HG02870 (cell line): ENCODE measurements around the gene SPATA18.
"Not testable (repeated sequence)": the region's sequence is repeated elsewhere in the genome, so short reads cannot be mapped to it uniquely, and the experiment has no call there.

Experiments used
- ATAC-seq: cut with Tn5 transposase; IDR thresholded peaks from one replicate; pipeline ENCODE4 v1.9.1; 2021; ENCODE audit warnings: mild to moderate bottlenecking, moderate library complexity; ENCODE audit not compliant: unreplicated experiment

SPATA18 gene

GRCh38 chr4:52105276-52105675, 54.2 kb downstream of the SPATA18 start:
- no peak for ATAC-seq

- no peak for ATAC-seq
Measured at GRCh38 chr4:52106191-52106590, 55.1 kb downstream of the SPATA18 start.

- ATAC-seq, result no peak
Measured at GRCh38 chr4:52106660-52107059, 55.6 kb downstream of the SPATA18 start.

DNA sequence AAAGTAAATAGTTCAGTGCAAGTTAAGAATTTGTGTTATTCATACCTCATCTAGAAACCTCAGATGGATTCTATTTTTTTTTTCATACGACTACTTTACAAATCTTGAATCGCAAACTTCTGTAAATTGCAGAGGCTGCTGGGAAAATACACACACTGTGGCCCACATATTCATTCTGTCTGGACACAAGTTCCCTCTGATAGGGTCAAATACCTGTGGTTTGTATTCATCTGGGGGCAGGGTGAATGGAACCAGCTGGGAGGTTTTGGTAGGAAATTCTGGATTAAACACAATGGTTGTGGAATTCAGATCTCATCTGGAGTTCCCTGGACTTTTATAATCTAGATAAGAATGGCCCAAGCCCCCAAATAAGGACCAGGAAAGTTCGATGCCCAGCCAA, 56.2 kb downstream of the SPATA18 start:
- ATAC-seq, result no peak

GRCh38 chr4:52107745-52108144, 56.6 kb downstream of the SPATA18 start:
- ATAC-seq, result no peak

DNA sequence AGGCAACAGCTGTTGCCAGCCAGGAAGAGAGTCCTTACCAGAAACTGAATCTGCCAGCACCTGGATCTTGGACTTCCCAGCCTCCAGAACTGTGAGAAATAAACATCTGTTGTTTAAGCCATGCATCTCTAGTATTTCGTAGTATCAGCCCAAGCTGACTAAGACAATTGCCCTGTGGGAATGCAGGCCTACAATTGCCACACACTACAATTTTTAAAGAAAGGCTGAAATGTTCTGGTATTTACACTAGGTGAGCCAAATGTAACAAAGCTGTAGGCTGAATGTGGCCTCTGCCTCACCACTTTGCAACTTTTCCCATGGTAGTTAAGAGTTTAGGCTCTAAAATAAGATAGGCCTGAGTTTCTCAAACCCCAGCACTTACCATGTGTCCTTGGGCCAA, 59.1 kb downstream of the SPATA18 start:
- no peak for ATAC-seq

- no peak for ATAC-seq
Measured at GRCh38 chr4:52111995-52112394, 60.9 kb downstream of the SPATA18 start.

- no peak for ATAC-seq
Measured at GRCh38 chr4:52112411-52112810, 61.3 kb downstream of the SPATA18 start.

GRCh38 chr4:52116641-52117040, 65.5 kb downstream of the SPATA18 start:
- ATAC-seq, result no peak

DNA sequence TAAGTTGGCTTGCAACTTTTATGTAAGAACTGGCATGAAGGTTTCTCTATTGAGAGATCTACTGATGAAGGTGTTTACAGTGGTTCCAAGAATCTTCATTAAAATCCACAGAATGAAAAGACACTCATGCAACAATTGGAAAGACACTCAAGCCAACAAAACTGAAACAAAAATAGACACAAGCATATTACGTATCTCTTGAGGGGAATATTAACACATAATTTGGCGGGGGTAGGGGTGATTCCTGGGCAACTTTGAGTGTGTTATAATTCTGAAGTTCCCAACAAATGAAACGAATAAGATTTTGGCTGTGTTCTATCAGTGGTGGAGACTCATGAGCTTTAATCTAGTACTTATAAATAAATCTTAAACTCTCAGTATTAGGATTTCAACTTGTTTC, 75.1 kb downstream of the SPATA18 start:
- ATAC-seq, result no peak

DNA sequence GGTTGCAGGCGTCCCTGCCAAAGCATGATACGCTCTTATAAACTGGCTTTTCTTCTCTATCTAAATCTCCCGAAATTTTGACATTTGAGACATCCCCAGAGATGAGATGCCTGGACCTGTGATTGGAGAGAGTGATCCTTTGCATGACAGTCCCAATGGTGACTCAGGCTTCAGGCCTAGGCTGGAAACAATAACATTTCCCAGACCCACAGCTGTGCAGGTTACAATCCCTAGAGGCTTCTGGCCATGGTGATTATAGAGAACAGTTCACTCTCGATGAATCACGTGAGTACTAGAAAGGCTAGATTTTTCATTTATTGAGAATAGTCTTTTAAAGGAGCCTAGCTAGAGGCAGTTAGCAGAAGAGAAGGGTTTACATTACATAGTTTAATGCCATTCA, 75.9 kb downstream of the SPATA18 start:
- ATAC-seq, result no peak

GRCh38 chr4:52135171-52135570, 84.1 kb downstream of the SPATA18 start:
- no peak for ATAC-seq

DNA sequence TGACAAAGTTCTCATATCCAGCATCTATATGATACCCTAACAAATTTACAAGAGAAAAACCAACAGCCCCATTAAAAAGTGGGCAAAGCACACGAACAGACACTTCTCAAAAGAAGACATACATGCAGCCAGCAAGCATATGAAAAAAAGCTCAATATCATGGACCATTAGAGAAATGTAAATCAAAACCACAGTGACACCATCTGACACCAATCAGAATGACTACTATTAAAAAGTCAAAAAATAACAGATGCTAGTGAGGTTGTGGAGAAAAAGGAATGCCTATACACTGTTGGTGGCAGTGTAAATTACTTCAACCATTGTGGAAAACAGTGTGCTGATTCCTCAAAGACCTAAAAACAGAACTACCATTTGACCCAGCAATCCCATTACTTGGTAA, 86.0 kb downstream of the SPATA18 start:
- not testable (repeated sequence) for ATAC-seq

GRCh38 chr4:52142816-52143215, 91.7 kb downstream of the SPATA18 start:
- no peak for ATAC-seq

DNA sequence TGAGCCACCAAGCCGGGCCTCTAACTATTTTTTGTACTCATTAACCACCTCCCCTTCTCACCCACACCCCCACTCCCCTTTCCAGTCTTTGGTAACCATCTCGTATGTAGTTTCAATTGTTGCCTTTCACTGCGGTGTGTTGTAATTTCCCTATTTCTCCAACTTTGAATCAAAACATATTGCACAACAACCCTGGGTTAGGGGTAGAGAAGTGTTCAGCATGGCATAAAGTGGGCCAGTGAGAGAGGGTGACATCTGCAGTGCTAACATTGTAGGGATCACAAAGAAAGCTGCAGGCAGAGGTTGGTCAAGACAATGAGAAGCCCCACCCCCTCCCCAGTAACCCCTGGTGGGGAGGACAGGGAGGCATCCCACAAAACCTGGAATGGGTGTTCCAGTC, 92.7 kb downstream of the SPATA18 start:
- no peak for ATAC-seq

- ATAC-seq, result no peak
Measured at GRCh38 chr4:52144372-52144771, 93.3 kb downstream of the SPATA18 start.
